ENCODE data around the gene HIPK2. TPM values are rescaled to one million over a fixed set of nuclear protein-coding genes. Genes with fewer than 3 reads are reported as not detected.

Gene HIPK2
- polyA plus RNA-seq, 3 donors = 1.6 to 12.1 (median 3.0) TPM

DNA sequence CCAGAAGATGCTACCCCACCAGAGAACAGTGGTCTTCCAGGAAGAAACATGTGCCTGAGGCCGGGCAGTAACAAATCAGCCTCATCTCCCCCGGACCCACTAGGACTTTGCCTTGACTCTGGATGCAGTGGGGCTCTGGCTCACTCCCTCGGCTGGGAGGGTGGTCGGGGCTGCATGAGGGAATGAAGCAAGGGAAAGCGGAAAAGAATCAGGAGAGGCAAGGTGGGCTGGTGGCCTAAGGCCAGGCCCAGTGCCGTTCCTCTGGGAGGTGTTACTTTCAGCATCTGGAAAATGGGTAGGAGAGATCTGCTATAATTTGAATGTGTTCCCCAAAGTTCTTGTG, 202.5 kb downstream of the HIPK2 start:
- H3K9ac ChIP-seq (ENCODE audit: insufficient read depth, low read length, poor library complexity, severe bottlenecking) = no peak overlapping the region
- H3K36me3 Mint-ChIP-seq = peaks cover 83 to 96% of the 10 kb centered on the region in 2 donors
- H3K4me1 ChIP-seq (ENCODE audit: control insufficient read depth in 1 of 2, insufficient read depth in 2 of 2, low read length in 2 of 2) = no peaks in the 10 kb centered on the region
- H3K9me3 Mint-ChIP-seq = no peaks in the 10 kb centered on the region
- peaks cover 84 to 94% of the 10 kb centered on the region in 2 donors for H3K36me3 ChIP-seq (replicated peaks in 1 of 2; ENCODE audit: control insufficient read depth in 1 of 2, insufficient read depth in 2 of 2, low read length in 2 of 2)
- no peak overlapping the region for H3K27ac ChIP-seq (ENCODE audit: low read depth in 1 of 2, low read length in 2 of 2)
- H2AFZ ChIP-seq (ENCODE audit: insufficient read depth, low read depth, low read length, poor library complexity, severe bottlenecking) = no peak overlapping the region
- no peaks in the 10 kb centered on the region for H3K9me3 ChIP-seq (replicated peaks in 1 of 2; ENCODE audit: control insufficient read depth in 1 of 2, insufficient read depth in 1 of 2, low read length in 2 of 2)
- no peaks in the 10 kb centered on the region for H3K4me1 Mint-ChIP-seq
- 91% methylated on average over 5 of the region's 6 CpGs for WGBS (ENCODE audit: insufficient coverage)
- intact Hi-C loops (cut with micrococcal nuclease) = no loop called here
- peaks cover 6% of the 10 kb centered on the region for H4K20me1 ChIP-seq (ENCODE audit: insufficient read depth, low read length)
- no peak for DNase-seq
- H3K27ac Mint-ChIP-seq = no peak overlapping the region
- no peaks in the 10 kb centered on the region for H3K79me2 ChIP-seq (ENCODE audit: insufficient read depth, low read length)
- H3K4me3 ChIP-seq (replicated peaks in 1 of 3; ENCODE audit: low read depth in 2 of 3, low read length in 3 of 3) = no peak overlapping the region
- no peak overlapping the region for H3K4me2 ChIP-seq (replicated peaks; ENCODE audit: extremely low read depth, low read length, poor library complexity, severe bottlenecking)
- no peaks in the 10 kb centered on the region for H3K27me3 ChIP-seq (ENCODE audit: control insufficient read depth in 2 of 2, insufficient read depth in 2 of 2, low read length in 2 of 2)
- TF ChIP-seq, protein P1, sequence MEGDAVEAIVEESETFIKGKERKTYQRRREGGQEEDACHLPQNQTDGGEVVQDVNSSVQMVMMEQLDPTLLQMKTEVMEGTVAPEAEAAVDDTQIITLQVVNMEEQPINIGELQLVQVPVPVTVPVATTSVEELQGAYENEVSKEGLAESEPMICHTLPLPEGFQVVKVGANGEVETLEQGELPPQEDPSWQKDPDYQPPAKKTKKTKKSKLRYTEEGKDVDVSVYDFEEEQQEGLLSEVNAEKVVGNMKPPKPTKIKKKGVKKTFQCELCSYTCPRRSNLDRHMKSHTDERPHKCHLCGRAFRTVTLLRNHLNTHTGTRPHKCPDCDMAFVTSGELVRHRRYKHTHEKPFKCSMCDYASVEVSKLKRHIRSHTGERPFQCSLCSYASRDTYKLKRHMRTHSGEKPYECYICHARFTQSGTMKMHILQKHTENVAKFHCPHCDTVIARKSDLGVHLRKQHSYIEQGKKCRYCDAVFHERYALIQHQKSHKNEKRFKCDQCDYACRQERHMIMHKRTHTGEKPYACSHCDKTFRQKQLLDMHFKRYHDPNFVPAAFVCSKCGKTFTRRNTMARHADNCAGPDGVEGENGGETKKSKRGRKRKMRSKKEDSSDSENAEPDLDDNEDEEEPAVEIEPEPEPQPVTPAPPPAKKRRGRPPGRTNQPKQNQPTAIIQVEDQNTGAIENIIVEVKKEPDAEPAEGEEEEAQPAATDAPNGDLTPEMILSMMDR (IDR thresholded peaks at IDR 0.05) = no peak
- no peaks in the 10 kb centered on the region for H3K27me3 Mint-ChIP-seq (ENCODE audit: low read depth in 3 of 3)
- no peak overlapping the region for H3K4me3 Mint-ChIP-seq

DNA sequence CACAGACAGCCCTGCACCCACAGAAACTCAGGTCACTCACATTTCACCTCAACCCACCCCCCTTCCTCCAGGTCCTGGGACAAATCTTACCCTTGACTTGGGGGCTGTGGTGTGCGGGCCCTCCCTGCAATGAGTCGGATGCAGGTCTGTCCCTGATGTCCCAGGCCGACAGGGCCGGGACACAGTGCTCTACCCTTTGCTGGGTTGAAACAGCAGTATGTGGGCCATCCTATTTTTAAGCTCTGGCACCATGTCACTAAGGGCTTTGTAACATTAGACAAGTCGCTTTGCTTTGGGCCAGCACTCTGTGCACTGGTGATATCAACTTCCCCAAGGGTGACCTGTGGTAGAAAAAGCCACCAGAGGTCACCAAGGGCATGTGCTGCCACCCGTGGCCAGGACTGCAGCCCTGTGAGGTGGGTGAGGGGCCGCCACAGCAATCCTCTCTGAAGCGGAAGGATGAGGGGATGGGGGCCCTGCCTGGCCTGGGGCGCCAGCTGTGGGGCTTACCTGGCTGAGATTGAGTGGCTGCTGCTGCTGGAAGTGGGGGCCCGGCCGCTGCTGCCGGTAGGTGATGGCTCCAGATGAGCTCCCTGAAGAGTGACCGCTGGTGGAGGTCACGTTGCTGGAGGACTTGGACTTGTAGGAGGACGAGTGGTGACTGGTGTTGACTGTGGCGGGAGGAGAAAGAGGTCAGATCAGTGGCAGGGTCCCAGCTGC, 203.0 kb downstream of the HIPK2 start:
- TF ChIP-seq, protein P1 (IDR thresholded peaks at IDR 0.05) = no peak
- Histone ChIP-seq H3K4me1 (ENCODE audit: control insufficient read depth in 1 of 2, insufficient read depth in 2 of 2, low read length in 2 of 2) (no peaks in the 10 kb centered on the region), H3K9ac (ENCODE audit: insufficient read depth, low read length, poor library complexity, severe bottlenecking) (no peak overlapping the region), H3K79me2 (ENCODE audit: insufficient read depth, low read length) (no peaks in the 10 kb centered on the region), H3K9me3 (replicated peaks in 1 of 2; ENCODE audit: control insufficient read depth in 1 of 2, insufficient read depth in 1 of 2, low read length in 2 of 2) (no peaks in the 10 kb centered on the region), H3K4me3 (replicated peaks in 1 of 3; ENCODE audit: low read depth in 2 of 3, low read length in 3 of 3) (no peak overlapping the region), H2AFZ (ENCODE audit: insufficient read depth, low read depth, low read length, poor library complexity, severe bottlenecking) (no peak overlapping the region), H4K20me1 (ENCODE audit: insufficient read depth, low read length) (peaks cover 3% of the 10 kb centered on the region), H3K27me3 (ENCODE audit: control insufficient read depth in 2 of 2, insufficient read depth in 2 of 2, low read length in 2 of 2) (no peaks in the 10 kb centered on the region), H3K4me2 (replicated peaks; ENCODE audit: extremely low read depth, low read length, poor library complexity, severe bottlenecking) (no peak overlapping the region), H3K27ac (ENCODE audit: low read depth in 1 of 2, low read length in 2 of 2) (no peak overlapping the region), H3K36me3 (replicated peaks in 1 of 2; ENCODE audit: control insufficient read depth in 1 of 2, insufficient read depth in 2 of 2, low read length in 2 of 2) (peaks cover 83 to 94% of the 10 kb centered on the region in 2 donors)
- Mint-ChIP-seq H3K9me3 (no peaks in the 10 kb centered on the region), H3K36me3 (peaks cover 81 to 93% of the 10 kb centered on the region in 2 donors), H3K4me3 (no peak overlapping the region), H3K27ac (peak overlapping the region in 1 of 7 donors; percentile 75), H3K4me1 (no peaks in the 10 kb centered on the region), H3K27me3 (ENCODE audit: low read depth in 3 of 3) (no peaks in the 10 kb centered on the region)
- no peak for DNase-seq
- 95% methylated on average over 15 of the region's 16 CpGs for WGBS (ENCODE audit: insufficient coverage)
- intact Hi-C loops (cut with micrococcal nuclease) = no loop called here

All from CD14-positive monocyte (primary cell).